ENCODE data around the gene KRT72.

DNA sequence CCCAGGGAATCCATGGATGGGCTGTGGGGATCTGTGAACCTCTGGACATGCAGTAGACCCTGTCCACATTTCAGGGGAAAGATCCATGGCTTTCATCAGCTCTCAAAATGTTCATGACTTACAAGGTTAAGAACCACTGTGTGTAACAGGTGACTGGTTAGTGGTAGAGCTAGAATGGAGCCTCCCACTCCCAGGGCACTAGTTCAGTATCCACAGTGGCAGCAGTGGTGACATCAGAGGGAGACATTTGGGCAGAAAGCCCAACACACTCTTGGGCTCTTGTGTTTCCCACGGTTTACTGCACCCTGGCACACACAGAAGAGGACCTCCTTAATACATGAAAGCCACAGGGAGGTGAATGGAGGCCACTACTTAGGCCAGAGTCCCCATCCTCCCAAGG lies 36.7 kb downstream of the KRT72 start:
- TF ChIP-seq, protein P1, sequence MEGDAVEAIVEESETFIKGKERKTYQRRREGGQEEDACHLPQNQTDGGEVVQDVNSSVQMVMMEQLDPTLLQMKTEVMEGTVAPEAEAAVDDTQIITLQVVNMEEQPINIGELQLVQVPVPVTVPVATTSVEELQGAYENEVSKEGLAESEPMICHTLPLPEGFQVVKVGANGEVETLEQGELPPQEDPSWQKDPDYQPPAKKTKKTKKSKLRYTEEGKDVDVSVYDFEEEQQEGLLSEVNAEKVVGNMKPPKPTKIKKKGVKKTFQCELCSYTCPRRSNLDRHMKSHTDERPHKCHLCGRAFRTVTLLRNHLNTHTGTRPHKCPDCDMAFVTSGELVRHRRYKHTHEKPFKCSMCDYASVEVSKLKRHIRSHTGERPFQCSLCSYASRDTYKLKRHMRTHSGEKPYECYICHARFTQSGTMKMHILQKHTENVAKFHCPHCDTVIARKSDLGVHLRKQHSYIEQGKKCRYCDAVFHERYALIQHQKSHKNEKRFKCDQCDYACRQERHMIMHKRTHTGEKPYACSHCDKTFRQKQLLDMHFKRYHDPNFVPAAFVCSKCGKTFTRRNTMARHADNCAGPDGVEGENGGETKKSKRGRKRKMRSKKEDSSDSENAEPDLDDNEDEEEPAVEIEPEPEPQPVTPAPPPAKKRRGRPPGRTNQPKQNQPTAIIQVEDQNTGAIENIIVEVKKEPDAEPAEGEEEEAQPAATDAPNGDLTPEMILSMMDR (IDR thresholded peaks at IDR 0.05; ENCODE audit: extremely low read depth in 1 of 2, insufficient read depth in 1 of 2, low read depth in 1 of 2, low read length in 2 of 2) = no peak
- TF ChIP-seq FOS (IDR thresholded peaks at IDR 0.05; ENCODE audit: borderline replicate concordance, insufficient read depth, low read length) (no peak), POLR2A (IDR thresholded peaks at IDR 0.05; ENCODE audit: low read depth, low read length) (no peak), MYC (IDR thresholded peaks at IDR 0.05; ENCODE audit: low read depth, low read length) (no peak), EZH2 (IDR thresholded peaks at IDR 0.05; ENCODE audit: borderline replicate concordance, low read depth, low read length, severe bottlenecking) (no peak)
